ENCODE results near the gene DLG2. TPM values are rescaled to one million over a fixed set of nuclear protein-coding genes. Genes with fewer than 3 reads are reported as not detected.

The DLG2 gene
- polyA plus RNA-seq, 3 donors = 0.24 to 0.39 TPM; not detected in 1

DNA sequence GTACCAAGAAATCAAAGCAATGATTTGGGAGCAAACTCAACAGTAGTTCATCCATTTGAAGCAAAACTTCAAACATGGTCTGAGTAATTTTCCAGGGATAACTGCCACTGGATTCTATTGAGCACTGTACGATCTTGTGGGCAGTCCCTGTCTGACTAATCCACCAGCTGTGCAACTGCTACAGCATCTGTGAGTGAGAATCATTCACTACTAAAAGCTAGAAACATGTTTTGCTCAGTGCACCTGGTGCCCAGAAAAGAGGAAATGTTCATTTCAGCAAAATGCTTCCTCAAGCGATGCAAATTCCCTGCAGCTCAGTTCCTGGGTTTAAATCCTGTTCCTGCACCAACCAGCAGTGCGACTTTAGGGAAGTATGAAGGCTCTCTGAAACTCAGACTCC is 1077.9 kb downstream of the DLG2 start:
- Histone ChIP-seq H3K27ac (ENCODE audit: low read depth in 1 of 2, low read length in 2 of 2) (no peak overlapping the region), H3K79me2 (ENCODE audit: insufficient read depth, low read length) (no peaks in the 10 kb centered on the region), H3K4me2 (replicated peaks; ENCODE audit: extremely low read depth, low read length, poor library complexity, severe bottlenecking) (no peak overlapping the region), H4K20me1 (ENCODE audit: insufficient read depth, low read length) (no peaks in the 10 kb centered on the region), H3K27me3 (ENCODE audit: control insufficient read depth in 2 of 2, insufficient read depth in 2 of 2, low read length in 2 of 2) (no peaks in the 10 kb centered on the region), H3K36me3 (replicated peaks in 1 of 2; ENCODE audit: control insufficient read depth in 1 of 2, insufficient read depth in 2 of 2, low read length in 2 of 2) (no peaks in the 10 kb centered on the region), H3K9ac (ENCODE audit: insufficient read depth, low read length, poor library complexity, severe bottlenecking) (no peak overlapping the region), H2AFZ (ENCODE audit: insufficient read depth, low read depth, low read length, poor library complexity, severe bottlenecking) (no peak overlapping the region), H3K4me3 (replicated peaks in 1 of 3; ENCODE audit: low read depth in 2 of 3, low read length in 3 of 3) (no peak overlapping the region), H3K4me1 (ENCODE audit: control insufficient read depth in 1 of 2, insufficient read depth in 2 of 2, low read length in 2 of 2) (no peaks in the 10 kb centered on the region), H3K9me3 (replicated peaks in 1 of 2; ENCODE audit: control insufficient read depth in 1 of 2, insufficient read depth in 1 of 2, low read length in 2 of 2) (no peaks in the 10 kb centered on the region)
- intact Hi-C loops (cut with micrococcal nuclease) = no loop called here
- TF ChIP-seq, protein P1, sequence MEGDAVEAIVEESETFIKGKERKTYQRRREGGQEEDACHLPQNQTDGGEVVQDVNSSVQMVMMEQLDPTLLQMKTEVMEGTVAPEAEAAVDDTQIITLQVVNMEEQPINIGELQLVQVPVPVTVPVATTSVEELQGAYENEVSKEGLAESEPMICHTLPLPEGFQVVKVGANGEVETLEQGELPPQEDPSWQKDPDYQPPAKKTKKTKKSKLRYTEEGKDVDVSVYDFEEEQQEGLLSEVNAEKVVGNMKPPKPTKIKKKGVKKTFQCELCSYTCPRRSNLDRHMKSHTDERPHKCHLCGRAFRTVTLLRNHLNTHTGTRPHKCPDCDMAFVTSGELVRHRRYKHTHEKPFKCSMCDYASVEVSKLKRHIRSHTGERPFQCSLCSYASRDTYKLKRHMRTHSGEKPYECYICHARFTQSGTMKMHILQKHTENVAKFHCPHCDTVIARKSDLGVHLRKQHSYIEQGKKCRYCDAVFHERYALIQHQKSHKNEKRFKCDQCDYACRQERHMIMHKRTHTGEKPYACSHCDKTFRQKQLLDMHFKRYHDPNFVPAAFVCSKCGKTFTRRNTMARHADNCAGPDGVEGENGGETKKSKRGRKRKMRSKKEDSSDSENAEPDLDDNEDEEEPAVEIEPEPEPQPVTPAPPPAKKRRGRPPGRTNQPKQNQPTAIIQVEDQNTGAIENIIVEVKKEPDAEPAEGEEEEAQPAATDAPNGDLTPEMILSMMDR (IDR thresholded peaks at IDR 0.05) = no peak
- H3K4me3 Mint-ChIP-seq = no peak overlapping the region
- 30% methylated on average over 1 of the region's 3 CpGs for WGBS (ENCODE audit: insufficient coverage)
- no peaks in the 10 kb centered on the region for H3K36me3 Mint-ChIP-seq
- H3K27me3 Mint-ChIP-seq (ENCODE audit: low read depth in 3 of 3) = peaks cover 0 to 3% (median 0%) of the 10 kb centered on the region in 3 donors
- no peaks in the 10 kb centered on the region for H3K9me3 Mint-ChIP-seq
- no peaks in the 10 kb centered on the region for H3K4me1 Mint-ChIP-seq
- H3K27ac Mint-ChIP-seq = no peak overlapping the region
- no peak for DNase-seq

DNA sequence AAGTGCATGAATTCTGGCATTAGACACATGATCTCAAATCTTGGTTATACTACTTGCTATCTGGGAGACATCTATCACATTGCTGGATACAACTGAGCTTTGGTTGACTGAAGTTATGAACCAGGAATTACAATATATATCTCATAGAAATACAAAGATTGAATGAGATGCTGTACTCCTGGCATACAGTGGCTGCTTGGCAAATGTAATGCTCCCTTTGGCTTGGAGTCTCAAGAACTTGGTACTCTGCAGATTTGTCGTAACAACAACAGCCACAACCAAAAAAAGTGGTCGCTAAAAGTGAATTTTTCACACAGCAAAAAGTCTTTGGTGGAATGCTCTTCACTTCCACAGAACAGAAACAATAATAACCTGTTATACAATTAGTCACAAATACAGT is 1082.6 kb downstream of the DLG2 start:
- 100% methylated on average over 2 of the region's 2 CpGs for WGBS (ENCODE audit: insufficient coverage)
- Histone ChIP-seq H3K79me2 (ENCODE audit: insufficient read depth, low read length) (no peaks in the 10 kb centered on the region), H4K20me1 (ENCODE audit: insufficient read depth, low read length) (no peaks in the 10 kb centered on the region), H3K9ac (ENCODE audit: insufficient read depth, low read length, poor library complexity, severe bottlenecking) (no peak overlapping the region), H3K36me3 (replicated peaks in 1 of 2; ENCODE audit: control insufficient read depth in 1 of 2, insufficient read depth in 2 of 2, low read length in 2 of 2) (no peaks in the 10 kb centered on the region), H3K4me3 (replicated peaks in 1 of 3; ENCODE audit: low read depth in 2 of 3, low read length in 3 of 3) (no peak overlapping the region), H3K4me2 (replicated peaks; ENCODE audit: extremely low read depth, low read length, poor library complexity, severe bottlenecking) (no peak overlapping the region), H3K27me3 (ENCODE audit: control insufficient read depth in 2 of 2, insufficient read depth in 2 of 2, low read length in 2 of 2) (no peaks in the 10 kb centered on the region), H3K27ac (ENCODE audit: low read depth in 1 of 2, low read length in 2 of 2) (no peak overlapping the region), H3K9me3 (replicated peaks in 1 of 2; ENCODE audit: control insufficient read depth in 1 of 2, insufficient read depth in 1 of 2, low read length in 2 of 2) (no peaks in the 10 kb centered on the region), H3K4me1 (ENCODE audit: control insufficient read depth in 1 of 2, insufficient read depth in 2 of 2, low read length in 2 of 2) (no peaks in the 10 kb centered on the region), H2AFZ (ENCODE audit: insufficient read depth, low read depth, low read length, poor library complexity, severe bottlenecking) (no peak overlapping the region)
- no peak overlapping the region for H3K4me3 Mint-ChIP-seq
- H3K4me1 Mint-ChIP-seq = no peaks in the 10 kb centered on the region
- no peak overlapping the region for H3K27ac Mint-ChIP-seq
- H3K9me3 Mint-ChIP-seq = peaks cover 0 to 7% (median 0%) of the 10 kb centered on the region in 7 donors
- intact Hi-C loops (cut with micrococcal nuclease) = no loop called here
- H3K27me3 Mint-ChIP-seq (ENCODE audit: low read depth in 3 of 3) = peaks cover 0 to 3% (median 2%) of the 10 kb centered on the region in 3 donors
- H3K36me3 Mint-ChIP-seq = no peaks in the 10 kb centered on the region
- TF ChIP-seq, protein P1 (IDR thresholded peaks at IDR 0.05) = no peak
- DNase-seq = no peak

All from CD14-positive monocyte (primary cell).